ENCODE results near the gene RNF214. TPM values are rescaled to one million over a fixed set of nuclear protein-coding genes. Genes with fewer than 3 reads are reported as not detected.

RNF214 gene
- total and polyA plus RNA-seq, 12 donors = 7.3 to 33.5 (median 25.4) TPM

DNA sequence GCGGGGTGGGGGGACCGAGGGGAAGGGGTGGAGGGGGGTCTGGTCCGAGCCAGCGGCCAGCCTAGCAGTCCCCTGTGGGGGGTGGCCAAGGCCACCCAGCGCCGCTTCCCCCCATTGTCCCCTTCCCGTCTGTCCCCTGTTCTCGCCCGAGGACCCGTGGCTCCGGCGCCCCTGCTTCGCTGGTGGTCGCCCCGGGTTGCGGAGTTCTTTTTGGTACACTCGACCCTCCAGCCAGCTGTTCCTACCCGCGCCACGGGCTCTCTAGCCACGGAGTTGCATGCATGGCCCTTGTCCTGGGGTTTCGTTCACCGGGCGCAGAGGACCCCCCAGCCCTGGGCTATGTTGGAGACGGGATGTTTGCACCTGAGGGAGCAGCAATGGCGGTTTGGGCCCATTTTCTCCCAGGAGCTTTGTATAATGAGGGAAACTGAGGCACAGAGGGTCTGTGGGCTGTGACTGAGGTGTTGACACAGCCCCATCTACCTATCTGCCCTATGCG is 489 bp downstream of the RNF214 start:
- H3K36me3 ChIP-seq = peaks cover 0 to 45% (median 21%) of the 10 kb centered on the region in 9 donors
- WGBS, 2 donors = 1 to 2% methylated on average over 23 to 27 of the region's 27 CpGs
- intact Hi-C loops (cut with DNase I) = loop anchor here in 4 of 10 donors (2.0 to 10.0 kb wide), 5 partner anchors 82 to 446 kb away; partner anchors contain the start of genes BACE1 (in 3 of the 4) and ZPR1 (in 1 of the 4)

GRCh38 chr11:117238221-117238620 is 5.8 kb downstream of the RNF214 start:
- intact Hi-C loops (cut with DNase I) = loop anchor here in 1 of 10 donors (10.0 kb wide), 1 partner anchor 77 kb away; the partner anchor contains the start of gene BACE1
- TF ChIP-seq, protein P1, sequence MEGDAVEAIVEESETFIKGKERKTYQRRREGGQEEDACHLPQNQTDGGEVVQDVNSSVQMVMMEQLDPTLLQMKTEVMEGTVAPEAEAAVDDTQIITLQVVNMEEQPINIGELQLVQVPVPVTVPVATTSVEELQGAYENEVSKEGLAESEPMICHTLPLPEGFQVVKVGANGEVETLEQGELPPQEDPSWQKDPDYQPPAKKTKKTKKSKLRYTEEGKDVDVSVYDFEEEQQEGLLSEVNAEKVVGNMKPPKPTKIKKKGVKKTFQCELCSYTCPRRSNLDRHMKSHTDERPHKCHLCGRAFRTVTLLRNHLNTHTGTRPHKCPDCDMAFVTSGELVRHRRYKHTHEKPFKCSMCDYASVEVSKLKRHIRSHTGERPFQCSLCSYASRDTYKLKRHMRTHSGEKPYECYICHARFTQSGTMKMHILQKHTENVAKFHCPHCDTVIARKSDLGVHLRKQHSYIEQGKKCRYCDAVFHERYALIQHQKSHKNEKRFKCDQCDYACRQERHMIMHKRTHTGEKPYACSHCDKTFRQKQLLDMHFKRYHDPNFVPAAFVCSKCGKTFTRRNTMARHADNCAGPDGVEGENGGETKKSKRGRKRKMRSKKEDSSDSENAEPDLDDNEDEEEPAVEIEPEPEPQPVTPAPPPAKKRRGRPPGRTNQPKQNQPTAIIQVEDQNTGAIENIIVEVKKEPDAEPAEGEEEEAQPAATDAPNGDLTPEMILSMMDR (IDR thresholded peaks at IDR 0.05) = no peak
- Histone ChIP-seq H3K4me3 (no peak overlapping the region), H3K27me3 (no peaks in the 10 kb centered on the region), H3K4me1 (peaks cover 0 to 14% (median 10%) of the 10 kb centered on the region in 9 donors), H3K36me3 (peaks cover 0 to 74% (median 23%) of the 10 kb centered on the region in 9 donors), H3K9me3 (no peaks in the 10 kb centered on the region), H3K27ac (no peak overlapping the region)
- ATAC-seq (no peak), DNase-seq (no peak)
- 95 to 96% methylated on average over 5 of the region's 5 CpGs for WGBS, 2 donors

More for the DNA sequence above, 489 bp downstream of the RNF214 start:
- TF ChIP-seq, protein P1 (IDR thresholded peaks at IDR 0.05) = no peak
- Histone ChIP-seq H3K9me3 (no peaks in the 10 kb centered on the region), H3K27ac (peak overlapping the region; percentile 96 to 100 (median 98)), H3K4me3 (peak overlapping the region; percentile 51 to 100 (median 82)), H3K27me3 (no peaks in the 10 kb centered on the region), H3K4me1 (peaks cover 8 to 34% (median 30%) of the 10 kb centered on the region in 9 donors)
- DNase-seq (peak in 1 of 2 donors; percentile 21), ATAC-seq (peak in 7 of 8 donors; percentile 13 to 65 (median 30))

DNA sequence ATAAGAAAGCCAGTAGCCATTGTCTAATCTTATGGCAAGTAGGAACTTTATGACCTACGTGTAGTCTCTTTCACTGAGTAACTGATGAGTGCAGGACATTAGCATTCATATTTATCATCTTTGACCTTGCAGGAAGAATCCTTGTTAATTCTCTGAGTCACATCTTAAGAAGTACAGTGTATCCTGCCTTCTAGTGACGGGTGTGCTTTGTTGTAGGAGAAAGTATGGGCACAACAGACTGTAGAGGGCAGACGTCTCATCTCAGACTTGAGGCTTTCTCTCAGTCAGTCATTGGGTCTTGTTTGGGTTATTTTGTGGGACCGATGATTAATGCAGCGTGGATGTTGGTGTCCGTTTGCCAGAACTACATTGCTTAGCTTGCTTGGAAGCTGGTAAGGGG is 6.8 kb downstream of the RNF214 start:
- TF ChIP-seq, protein P1 (IDR thresholded peaks at IDR 0.05) = no peak
- 85% methylated on average over 6 of the region's 6 CpGs for WGBS, 2 donors
- no peaks in the 10 kb centered on the region for H3K9me3 ChIP-seq
- DNase-seq = no peak
- no peaks in the 10 kb centered on the region for H3K27me3 ChIP-seq
- intact Hi-C loops (cut with DNase I) = loop anchor here in 1 of 10 donors (10.0 kb wide), 1 partner anchor 76 kb away; the partner anchor contains the start of gene BACE1
- peaks cover 0 to 85% (median 23%) of the 10 kb centered on the region in 9 donors for H3K36me3 ChIP-seq
- ATAC-seq = no peak
- peaks cover 0 to 4% (median 1%) of the 10 kb centered on the region in 9 donors for H3K4me1 ChIP-seq
- no peak overlapping the region for H3K4me3 ChIP-seq
- H3K27ac ChIP-seq = no peak overlapping the region

GRCh38 chr11:117248341-117248740 is 15.9 kb downstream of the RNF214 start:
- intact Hi-C loops (cut with DNase I) = no loop called here
- no peak overlapping the region for H3K27ac ChIP-seq
- H3K4me1 ChIP-seq = no peaks in the 10 kb centered on the region
- TF ChIP-seq, protein P1 (IDR thresholded peaks at IDR 0.05) = no peak
- H3K9me3 ChIP-seq = no peaks in the 10 kb centered on the region
- ATAC-seq (no peak), DNase-seq (no peak)
- no peaks in the 10 kb centered on the region for H3K27me3 ChIP-seq
- no peak overlapping the region for H3K4me3 ChIP-seq
- peaks cover 0 to 87% (median 39%) of the 10 kb centered on the region in 9 donors for H3K36me3 ChIP-seq
- 94 to 96% methylated on average over 4 of the region's 4 CpGs for WGBS, 2 donors

Data from heart right ventricle (tissue), 16 donors.